HEK293 (cell line): ENCODE measurements around the gene PIP4K2A.

ENCODE experiments used
- KLF9 ChIP-seq: fragments of 450-650 bp; formaldehyde crosslinking; IDR thresholded peaks from 2 replicates; pipeline ENCODE4 v1.5.1; 2016; ENCODE audit warnings: missing biosample characterization, missing genetic modification characterization, low read depth
- MYNN ChIP-seq: fragments of 450-650 bp; formaldehyde crosslinking; IDR thresholded peaks from 2 replicates; pipeline ENCODE4 v1.5.1; 2016; ENCODE audit warnings: missing biosample characterization, missing genetic modification characterization, borderline replicate concordance
- REST ChIP-seq: fragments of 450-650 bp; formaldehyde crosslinking; IDR thresholded peaks from 2 replicates; pipeline ENCODE4 v1.5.1; 2016; ENCODE audit warnings: missing biosample characterization, missing genetic modification characterization
- SP3 ChIP-seq: fragments of 450-650 bp; formaldehyde crosslinking; IDR thresholded peaks from 2 replicates; pipeline ENCODE4 v1.5.1; 2016; ENCODE audit warnings: missing biosample characterization, missing genetic modification characterization
- TRIM28 ChIP-seq: IDR thresholded peaks from 2 replicates; pipeline ENCODE4 v1.6.1; 2011; ENCODE audit warnings: low read length, control low read depth, borderline replicate concordance
- YY1 ChIP-seq: fragments of 450-650 bp; formaldehyde crosslinking; IDR thresholded peaks from 2 replicates; pipeline ENCODE4 v1.5.1; 2018; ENCODE audit warnings: missing biosample characterization, missing genetic modification characterization
- ZBTB26 ChIP-seq: fragments of 450-650 bp; formaldehyde crosslinking; optimal IDR thresholded peaks from 2 replicates; pipeline ENCODE3; 2016; ENCODE audit warnings: missing biosample characterization, mild to moderate bottlenecking, missing genetic modification characterization
- ZNF112 ChIP-seq: fragments of 450-650 bp; formaldehyde crosslinking; IDR thresholded peaks from 2 replicates; pipeline ENCODE4 v1.5.0; 2017; ENCODE audit warnings: missing biosample characterization, missing genetic modification characterization
- ZNF214 ChIP-seq: fragments of 450-650 bp; formaldehyde crosslinking; IDR thresholded peaks from 2 replicates; pipeline ENCODE4 v1.5.1; 2017; ENCODE audit warnings: missing biosample characterization, mild to moderate bottlenecking, missing genetic modification characterization, borderline replicate concordance
- ZNF423 ChIP-seq: fragments of 450-650 bp; formaldehyde crosslinking; IDR thresholded peaks from 2 replicates; pipeline ENCODE4 v1.5.1; 2016; ENCODE audit warnings: missing biosample characterization, missing genetic modification characterization
- ZNF580 ChIP-seq: fragments of 450-650 bp; formaldehyde crosslinking; IDR thresholded peaks from 2 replicates; pipeline ENCODE4 v1.5.1; 2016; ENCODE audit warnings: missing biosample characterization, missing genetic modification characterization
- ZNF596 ChIP-seq: fragments of 450-650 bp; IDR thresholded peaks from 2 replicates; pipeline ENCODE4 v1.5.0; 2018; ENCODE audit warnings: missing biosample characterization, mild to moderate bottlenecking, missing genetic modification characterization, moderate library complexity
- ZNF600 ChIP-seq: fragments of 450-650 bp; formaldehyde crosslinking; IDR thresholded peaks from 2 replicates; pipeline ENCODE4 v1.5.1; 2016; ENCODE audit warnings: missing biosample characterization, missing genetic modification characterization
- ZNF654 ChIP-seq: fragments of 450-650 bp; formaldehyde crosslinking; IDR thresholded peaks from 2 replicates; pipeline ENCODE4 v1.5.1; 2016; ENCODE audit warnings: low read depth, missing biosample characterization, missing genetic modification characterization
- ZNF660 ChIP-seq: fragments of 450-650 bp; IDR thresholded peaks from 2 replicates; pipeline ENCODE4 v1.5.1; 2018; ENCODE audit warnings: missing biosample characterization, mild to moderate bottlenecking, missing genetic modification characterization
- ZNF670 ChIP-seq: fragments of 450-650 bp; formaldehyde crosslinking; IDR thresholded peaks from 2 replicates; pipeline ENCODE4 v1.5.1; 2016; ENCODE audit warnings: missing biosample characterization, missing genetic modification characterization, low read depth
- ZNF707 ChIP-seq: fragments of 450-650 bp; formaldehyde crosslinking; IDR thresholded peaks from 2 replicates; pipeline ENCODE4 v1.5.1; 2016; ENCODE audit warnings: missing biosample characterization, missing genetic modification characterization
- ZNF768 ChIP-seq: fragments of 450-650 bp; formaldehyde crosslinking; IDR thresholded peaks from 2 replicates; pipeline ENCODE4 v1.5.1; 2018; ENCODE audit warnings: missing biosample characterization, mild to moderate bottlenecking, missing genetic modification characterization
- ZNF776 ChIP-seq: fragments of 450-650 bp; formaldehyde crosslinking; IDR thresholded peaks from 2 replicates; pipeline ENCODE4 v1.5.0; 2017; ENCODE audit warnings: missing biosample characterization, missing genetic modification characterization, borderline replicate concordance
- ZNF791 ChIP-seq: fragments of 450-650 bp; formaldehyde crosslinking; IDR thresholded peaks from 2 replicates; pipeline ENCODE4 v1.5.1; 2016; ENCODE audit warnings: missing biosample characterization, missing genetic modification characterization
- TF ChIP-seq, protein P1 (sequence below): fragments of 450-650 bp; formaldehyde crosslinking; IDR thresholded peaks from 2 replicates; pipeline ENCODE4 v1.5.1; 2016; ENCODE audit warnings: missing biosample characterization, missing genetic modification characterization
- TF ChIP-seq, protein P2 (sequence below): fragments of 450-650 bp; formaldehyde crosslinking; IDR thresholded peaks from 2 replicates; pipeline ENCODE4 v1.5.1; 2016; ENCODE audit warnings: missing biosample characterization, missing genetic modification characterization
- TF ChIP-seq, protein P3 (sequence below): fragments of 450-650 bp; formaldehyde crosslinking; IDR thresholded peaks from 2 replicates; pipeline ENCODE4 v1.5.1; 2016; ENCODE audit warnings: missing biosample characterization, missing genetic modification characterization
- TF ChIP-seq, protein P4 (sequence below): fragments of 450-650 bp; formaldehyde crosslinking; IDR thresholded peaks from 2 replicates; pipeline ENCODE4 v1.5.1; 2016; ENCODE audit warnings: missing biosample characterization, missing genetic modification characterization

Gene PIP4K2A

GRCh38 chr10:22618078-22618785 is 96.1 kb downstream of the PIP4K2A start (continued):
- no peak for TF ChIP-seq ZNF596
- no peak for TF ChIP-seq MYNN (tag by site-specific recombination)
- TF ChIP-seq ZNF768 (tag by site-specific recombination), result no peak
- TF ChIP-seq ZBTB26 (tag by site-specific recombination), result no peak
- TF ChIP-seq, protein P1, sequence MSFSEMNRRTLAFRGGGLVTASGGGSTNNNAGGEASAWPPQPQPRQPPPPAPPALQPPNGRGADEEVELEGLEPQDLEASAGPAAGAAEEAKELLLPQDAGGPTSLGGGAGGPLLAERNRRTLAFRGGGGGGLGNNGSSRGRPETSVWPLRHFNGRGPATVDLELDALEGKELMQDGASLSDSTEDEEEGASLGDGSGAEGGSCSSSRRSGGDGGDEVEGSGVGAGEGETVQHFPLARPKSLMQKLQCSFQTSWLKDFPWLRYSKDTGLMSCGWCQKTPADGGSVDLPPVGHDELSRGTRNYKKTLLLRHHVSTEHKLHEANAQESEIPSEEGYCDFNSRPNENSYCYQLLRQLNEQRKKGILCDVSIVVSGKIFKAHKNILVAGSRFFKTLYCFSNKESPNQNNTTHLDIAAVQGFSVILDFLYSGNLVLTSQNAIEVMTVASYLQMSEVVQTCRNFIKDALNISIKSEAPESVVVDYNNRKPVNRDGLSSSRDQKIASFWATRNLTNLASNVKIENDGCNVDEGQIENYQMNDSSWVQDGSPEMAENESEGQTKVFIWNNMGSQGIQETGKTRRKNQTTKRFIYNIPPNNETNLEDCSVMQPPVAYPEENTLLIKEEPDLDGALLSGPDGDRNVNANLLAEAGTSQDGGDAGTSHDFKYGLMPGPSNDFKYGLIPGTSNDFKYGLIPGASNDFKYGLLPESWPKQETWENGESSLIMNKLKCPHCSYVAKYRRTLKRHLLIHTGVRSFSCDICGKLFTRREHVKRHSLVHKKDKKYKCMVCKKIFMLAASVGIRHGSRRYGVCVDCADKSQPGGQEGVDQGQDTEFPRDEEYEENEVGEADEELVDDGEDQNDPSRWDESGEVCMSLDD (tag by site-specific recombination), result no peak
- TF ChIP-seq ZNF112, result no peak
- TF ChIP-seq ZNF214 (tag by site-specific recombination), result no peak
- TF ChIP-seq, protein P2, sequence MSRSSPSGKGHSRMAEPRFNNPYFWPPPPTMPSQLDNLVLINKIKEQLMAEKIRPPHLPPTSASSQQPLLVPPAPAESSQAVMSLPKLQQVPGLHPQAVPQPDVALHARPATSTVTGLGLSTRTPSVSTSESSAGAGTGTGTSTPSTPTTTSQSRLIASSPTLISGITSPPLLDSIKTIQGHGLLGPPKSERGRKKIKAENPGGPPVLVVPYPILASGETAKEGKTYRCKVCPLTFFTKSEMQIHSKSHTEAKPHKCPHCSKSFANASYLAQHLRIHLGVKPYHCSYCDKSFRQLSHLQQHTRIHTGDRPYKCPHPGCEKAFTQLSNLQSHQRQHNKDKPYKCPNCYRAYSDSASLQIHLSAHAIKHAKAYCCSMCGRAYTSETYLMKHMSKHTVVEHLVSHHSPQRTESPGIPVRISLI (tag by site-specific recombination), result no peak
- no peak for TF ChIP-seq ZNF670 (tag by site-specific recombination)
- TF ChIP-seq ZNF707 (tag by site-specific recombination), result no peak
- TF ChIP-seq TRIM28, result no peak
- TF ChIP-seq KLF9 (tag by site-specific recombination), result no peak
- peak; percentile 64 for TF ChIP-seq ZNF600 (tag by site-specific recombination)
- TF ChIP-seq, protein P3, sequence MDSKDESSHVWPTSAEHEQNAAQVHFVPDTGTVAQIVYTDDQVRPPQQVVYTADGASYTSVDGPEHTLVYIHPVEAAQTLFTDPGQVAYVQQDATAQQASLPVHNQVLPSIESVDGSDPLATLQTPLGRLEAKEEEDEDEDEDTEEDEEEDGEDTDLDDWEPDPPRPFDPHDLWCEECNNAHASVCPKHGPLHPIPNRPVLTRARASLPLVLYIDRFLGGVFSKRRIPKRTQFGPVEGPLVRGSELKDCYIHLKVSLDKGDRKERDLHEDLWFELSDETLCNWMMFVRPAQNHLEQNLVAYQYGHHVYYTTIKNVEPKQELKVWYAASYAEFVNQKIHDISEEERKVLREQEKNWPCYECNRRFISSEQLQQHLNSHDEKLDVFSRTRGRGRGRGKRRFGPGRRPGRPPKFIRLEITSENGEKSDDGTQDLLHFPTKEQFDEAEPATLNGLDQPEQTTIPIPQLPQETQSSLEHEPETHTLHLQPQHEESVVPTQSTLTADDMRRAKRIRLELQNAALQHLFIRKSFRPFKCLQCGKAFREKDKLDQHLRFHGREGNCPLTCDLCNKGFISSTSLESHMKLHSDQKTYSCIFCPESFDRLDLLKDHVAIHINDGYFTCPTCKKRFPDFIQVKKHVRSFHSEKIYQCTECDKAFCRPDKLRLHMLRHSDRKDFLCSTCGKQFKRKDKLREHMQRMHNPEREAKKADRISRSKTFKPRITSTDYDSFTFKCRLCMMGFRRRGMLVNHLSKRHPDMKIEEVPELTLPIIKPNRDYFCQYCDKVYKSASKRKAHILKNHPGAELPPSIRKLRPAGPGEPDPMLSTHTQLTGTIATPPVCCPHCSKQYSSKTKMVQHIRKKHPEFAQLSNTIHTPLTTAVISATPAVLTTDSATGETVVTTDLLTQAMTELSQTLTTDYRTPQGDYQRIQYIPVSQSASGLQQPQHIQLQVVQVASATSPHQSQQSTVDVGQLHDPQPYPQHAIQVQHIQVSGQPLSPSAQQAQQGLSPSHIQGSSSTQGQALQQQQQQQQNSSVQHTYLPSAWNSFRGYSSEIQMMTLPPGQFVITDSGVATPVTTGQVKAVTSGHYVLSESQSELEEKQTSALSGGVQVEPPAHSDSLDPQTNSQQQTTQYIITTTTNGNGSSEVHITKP (tag by site-specific recombination), result 0 out of 2 replicates have a peak, but pooled peaks have one; percentile 11
- TF ChIP-seq ZNF423 (tag by site-specific recombination), result no peak
- TF ChIP-seq ZNF654 (tag by site-specific recombination), result no peak
- TF ChIP-seq SP3, result no peak
- TF ChIP-seq ZNF660 (tag by site-specific recombination), result no peak
- TF ChIP-seq ZNF580 (tag by site-specific recombination), result no peak
- TF ChIP-seq ZNF791 (tag by site-specific recombination), result no peak
- no peak for TF ChIP-seq ZNF776 (tag by site-specific recombination)
- no peak for TF ChIP-seq YY1
- no peak for TF ChIP-seq REST (tag by site-specific recombination)
- TF ChIP-seq, protein P4, sequence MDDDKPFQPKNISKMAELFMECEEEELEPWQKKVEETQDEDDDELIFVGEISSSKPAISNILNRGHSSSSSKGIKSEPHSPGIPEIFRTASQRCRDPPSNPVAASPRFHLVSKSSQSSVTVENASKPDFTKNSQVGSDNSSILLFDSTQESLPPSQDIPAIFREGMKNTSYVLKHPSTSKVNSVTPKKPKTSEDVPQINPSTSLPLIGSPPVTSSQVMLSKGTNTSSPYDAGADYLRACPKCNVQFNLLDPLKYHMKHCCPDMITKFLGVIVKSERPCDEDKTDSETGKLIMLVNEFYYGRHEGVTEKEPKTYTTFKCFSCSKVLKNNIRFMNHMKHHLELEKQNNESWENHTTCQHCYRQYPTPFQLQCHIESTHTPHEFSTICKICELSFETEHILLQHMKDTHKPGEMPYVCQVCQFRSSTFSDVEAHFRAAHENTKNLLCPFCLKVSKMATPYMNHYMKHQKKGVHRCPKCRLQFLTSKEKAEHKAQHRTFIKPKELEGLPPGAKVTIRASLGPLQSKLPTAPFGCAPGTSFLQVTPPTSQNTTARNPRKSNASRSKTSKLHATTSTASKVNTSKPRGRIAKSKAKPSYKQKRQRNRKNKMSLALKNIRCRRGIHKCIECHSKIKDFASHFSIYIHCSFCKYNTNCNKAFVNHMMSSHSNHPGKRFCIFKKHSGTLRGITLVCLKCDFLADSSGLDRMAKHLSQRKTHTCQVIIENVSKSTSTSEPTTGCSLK (tag by site-specific recombination), result no peak
- TF ChIP-seq, all 188 proteins: peak for 8
